Smooth muscle cell (in vitro differentiated cells): ENCODE measurements around the gene NEMP2. TPM values are rescaled to one million over a fixed set of nuclear protein-coding genes. Genes with fewer than 3 reads are reported as not detected.

Experiments
- DNase-seq: peaks from one replicate; lab custom pipeline; 2025; ENCODE audit not compliant: unreplicated experiment; lab: John Stamatoyannopoulos, UW
- H2AFZ ChIP-seq: fragments of 200-600 bp; sonication (generic); 2 replicates; pipeline ENCODE4 v1.6.0; 2016; ENCODE audit warnings: antibody characterized with exemption, low read depth, mild to moderate bottlenecking
- H3F3A ChIP-seq: fragments of 200-600 bp; sonication (generic); 2 replicates; pipeline ENCODE4 v1.6.0; 2017; ENCODE audit warnings: antibody characterized with exemption, low read depth
- H3K27ac ChIP-seq: fragments of 200-600 bp; sonication (generic); 2 replicates; pipeline ENCODE4 v1.5.1; 2016; ENCODE audit warnings: low read depth, mild to moderate bottlenecking
- H3K27me3 ChIP-seq: fragments of 200-600 bp; sonication (generic); 2 replicates; pipeline ENCODE4 v1.6.1; 2016; ENCODE audit warnings: low read depth, mild to moderate bottlenecking
- H3K36me3 ChIP-seq: fragments of 200-600 bp; sonication (generic); 2 replicates; pipeline ENCODE4 v1.5.1; 2016; ENCODE audit warnings: low read depth
- H3K4me1 ChIP-seq: fragments of 200-600 bp; sonication (generic); 2 replicates; pipeline ENCODE4 v1.5.1; 2016; ENCODE audit warnings: low read depth
- H3K4me2 ChIP-seq: fragments of 200-600 bp; sonication (generic); 2 replicates; pipeline ENCODE4 v1.6.0; 2016; ENCODE audit warnings: mild to moderate bottlenecking
- H3K4me3 ChIP-seq: fragments of 200-600 bp; sonication (generic); 2 replicates; pipeline ENCODE4 v1.5.1; 2016; ENCODE audit warnings: mild to moderate bottlenecking
- H3K79me2 ChIP-seq: fragments of 200-600 bp; sonication (generic); 2 replicates; pipeline ENCODE4 v1.6.0; 2016; ENCODE audit warnings: low read depth, mild to moderate bottlenecking
- H3K9ac ChIP-seq: fragments of 200-600 bp; sonication (generic); 2 replicates; pipeline ENCODE4 v1.6.0; 2016; ENCODE audit warnings: low read depth
- H3K9me3 ChIP-seq: fragments of 200-600 bp; sonication (generic); replicated peaks from 2 replicates; pipeline ENCODE4 v1.5.1; 2016; ENCODE audit warnings: low read depth
- H4K20me1 ChIP-seq: fragments of 200-600 bp; sonication (generic); 2 replicates; pipeline ENCODE4 v1.6.0; 2016; ENCODE audit warnings: low read depth
- WGBS: methylation state at CpG from one replicate; pipeline ENCODE4 v1.1.7; 2016; ENCODE audit warnings: low lambda C conversion rate; 5-methylcytosine and 5-hydroxymethylcytosine counted together
- polyA plus RNA-seq: library from polyadenylated mRNA; unstranded; fragments of >200 nt; fragmentation: Nextera tagmentation; extraction: Ambion mirVana; gene quantifications from 2 replicates; pipeline ENCODE4 v1.2.1, GENCODE V29; 2016
- total RNA-seq: library from RNA; depleted of rRNA; stranded (reverse); fragments of >200 nt; gene quantifications from 2 replicates; pipeline ENCODE4 v1.2.3, GENCODE V29; 2014
- TF ChIP-seq, protein P1 (sequence below): fragments of 200-600 bp; sonication (generic); IDR thresholded peaks from 2 replicates; pipeline ENCODE4 v1.5.1; 2017; ENCODE audit warnings: borderline replicate concordance, mild to moderate bottlenecking, antibody characterized with exemption; ENCODE audit not compliant: insufficient read depth, poor library complexity, severe bottlenecking

NEMP2 gene
- total and polyA plus RNA-seq, 2 experiments from 2014 or later: 1.4 to 5.0 TPM

DNA sequence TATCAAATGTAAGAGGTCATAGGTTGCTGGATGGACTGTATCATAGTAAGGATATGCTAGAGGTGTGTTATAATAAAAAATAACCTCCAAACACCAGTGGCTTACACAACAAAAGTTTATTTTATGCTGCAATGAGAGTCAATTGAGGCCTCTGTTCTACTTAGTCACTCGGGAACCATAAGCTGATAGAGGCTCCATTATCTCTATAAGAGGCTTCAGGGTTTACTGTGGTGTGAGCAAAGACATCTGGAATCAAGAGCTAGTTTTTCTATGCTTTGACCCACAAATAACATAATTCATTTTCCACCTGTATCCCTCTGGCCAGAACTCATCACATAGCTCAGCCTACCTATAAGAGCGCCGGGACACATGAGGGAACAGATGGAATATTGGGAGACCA, 47.5 kb upstream of the NEMP2 start:
- H3K27me3 ChIP-seq: no peaks in the 10 kb centered on the region
- H3K4me2 ChIP-seq: no peak overlapping the region
- H3K4me3 ChIP-seq: no peak overlapping the region
- TF ChIP-seq, protein P1, sequence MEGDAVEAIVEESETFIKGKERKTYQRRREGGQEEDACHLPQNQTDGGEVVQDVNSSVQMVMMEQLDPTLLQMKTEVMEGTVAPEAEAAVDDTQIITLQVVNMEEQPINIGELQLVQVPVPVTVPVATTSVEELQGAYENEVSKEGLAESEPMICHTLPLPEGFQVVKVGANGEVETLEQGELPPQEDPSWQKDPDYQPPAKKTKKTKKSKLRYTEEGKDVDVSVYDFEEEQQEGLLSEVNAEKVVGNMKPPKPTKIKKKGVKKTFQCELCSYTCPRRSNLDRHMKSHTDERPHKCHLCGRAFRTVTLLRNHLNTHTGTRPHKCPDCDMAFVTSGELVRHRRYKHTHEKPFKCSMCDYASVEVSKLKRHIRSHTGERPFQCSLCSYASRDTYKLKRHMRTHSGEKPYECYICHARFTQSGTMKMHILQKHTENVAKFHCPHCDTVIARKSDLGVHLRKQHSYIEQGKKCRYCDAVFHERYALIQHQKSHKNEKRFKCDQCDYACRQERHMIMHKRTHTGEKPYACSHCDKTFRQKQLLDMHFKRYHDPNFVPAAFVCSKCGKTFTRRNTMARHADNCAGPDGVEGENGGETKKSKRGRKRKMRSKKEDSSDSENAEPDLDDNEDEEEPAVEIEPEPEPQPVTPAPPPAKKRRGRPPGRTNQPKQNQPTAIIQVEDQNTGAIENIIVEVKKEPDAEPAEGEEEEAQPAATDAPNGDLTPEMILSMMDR: no peak
- H3K27ac ChIP-seq: no peak overlapping the region
- no peaks in the 10 kb centered on the region for H3K79me2 ChIP-seq
- peaks cover 6% of the 10 kb centered on the region for H3K4me1 ChIP-seq
- no peak for DNase-seq
- H3K9me3 ChIP-seq: no peaks in the 10 kb centered on the region
- H2AFZ ChIP-seq: no peak overlapping the region
- H3F3A ChIP-seq: peaks cover 7% of the 10 kb centered on the region
- no peaks in the 10 kb centered on the region for H3K36me3 ChIP-seq
- 70% methylated on average over 3 of the region's 3 CpGs for WGBS
- no peak overlapping the region for H3K9ac ChIP-seq
- H4K20me1 ChIP-seq: no peaks in the 10 kb centered on the region

- peaks cover 6% of the 10 kb centered on the region for H3K4me1 ChIP-seq
- peaks cover 7% of the 10 kb centered on the region for H3F3A ChIP-seq
- no peak overlapping the region for H3K4me3 ChIP-seq
- H2AFZ ChIP-seq: no peak overlapping the region
- H3K9me3 ChIP-seq: no peaks in the 10 kb centered on the region
- no peak overlapping the region for H3K4me2 ChIP-seq
- H3K9ac ChIP-seq: no peak overlapping the region
- TF ChIP-seq, protein P1: no peak
- 89% methylated on average over 7 of the region's 7 CpGs for WGBS
- no peaks in the 10 kb centered on the region for H4K20me1 ChIP-seq
- H3K79me2 ChIP-seq: no peaks in the 10 kb centered on the region
- no peaks in the 10 kb centered on the region for H3K27me3 ChIP-seq
- no peaks in the 10 kb centered on the region for H3K36me3 ChIP-seq
- H3K27ac ChIP-seq: no peak overlapping the region
- DNase-seq: no peak
Observed at GRCh38 chr2:190579915-190580846, 45.7 kb upstream of the NEMP2 start.

DNA sequence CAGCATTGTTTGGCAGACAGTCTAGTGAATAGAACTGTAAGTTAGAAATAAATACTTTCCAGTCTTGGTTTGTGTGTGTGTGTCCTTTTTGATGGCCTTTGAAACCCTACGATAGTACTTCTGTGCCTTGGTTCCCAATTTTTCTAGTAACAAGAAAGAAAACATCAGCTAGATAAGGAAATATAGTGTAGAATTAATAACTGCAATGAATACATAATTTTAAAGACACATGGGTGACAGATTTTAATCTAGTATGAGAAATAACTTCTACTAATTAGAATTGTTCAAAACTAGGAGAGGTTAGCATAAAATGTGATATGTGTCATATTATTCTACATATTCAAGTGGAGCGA, 44.5 kb upstream of the NEMP2 start:
- no peak for DNase-seq
- Histone ChIP-seq H3K4me2 (no peak overlapping the region), H3K27me3 (no peaks in the 10 kb centered on the region), H3K4me3 (no peak overlapping the region), H2AFZ (no peak overlapping the region), H4K20me1 (no peaks in the 10 kb centered on the region), H3K9ac (no peak overlapping the region), H3K4me1 (peaks cover 6% of the 10 kb centered on the region), H3K9me3 (no peaks in the 10 kb centered on the region), H3K36me3 (no peaks in the 10 kb centered on the region), H3K79me2 (no peaks in the 10 kb centered on the region), H3K27ac (no peak overlapping the region), H3F3A (peaks cover 7% of the 10 kb centered on the region)
- TF ChIP-seq, protein P1: no peak
- 100% methylated on average over 2 of the region's 2 CpGs for WGBS
